ENCODE measurements around the gene BIK.
A peak's percentile ranks its signal among the peaks of the same experiment; 100 is the strongest.
"Not testable (repeated sequence)": the region's sequence is repeated elsewhere in the genome, so short reads cannot be mapped to it uniquely, and the experiment has no call there.

Gene BIK

GRCh38 chr22:43104950-43105349 is 5.6 kb upstream of the BIK start:
- DNase-seq = not testable (repeated sequence)

- no peak for DNase-seq
Observed at GRCh38 chr22:43106302-43106701, 4.2 kb upstream of the BIK start.

GRCh38 chr22:43109511-43109910 is 1.0 kb upstream of the BIK start:
- no peak for DNase-seq

GRCh38 chr22:43109921-43110443 is 568 bp upstream of the BIK start:
- no peak for DNase-seq

GRCh38 chr22:43110927-43111623 is 525 bp downstream of the BIK start:
- DNase-seq = peak; percentile 45 to 52

GRCh38 chr22:43113526-43114251 is 3.1 kb downstream of the BIK start:
- no peak for DNase-seq

- no peak for DNase-seq
Observed at GRCh38 chr22:43114958-43115357, 4.4 kb downstream of the BIK start.

- no peak for DNase-seq
Observed at GRCh38 chr22:43116932-43117331, 6.4 kb downstream of the BIK start.

GRCh38 chr22:43118024-43118849 is 7.7 kb downstream of the BIK start:
- DNase-seq = no peak

- DNase-seq = no peak
Observed at GRCh38 chr22:43118953-43119458, 8.5 kb downstream of the BIK start.

GRCh38 chr22:43126501-43127165 is 16.1 kb downstream of the BIK start:
- DNase-seq = no peak

GRCh38 chr22:43127166-43127908 is 16.8 kb downstream of the BIK start:
- DNase-seq = no peak

GRCh38 chr22:43128116-43128515 is 17.6 kb downstream of the BIK start:
- DNase-seq = no peak

- DNase-seq = no peak
Observed at GRCh38 chr22:43128928-43129424, 18.4 kb downstream of the BIK start.

GRCh38 chr22:43129426-43130425 is 19.2 kb downstream of the BIK start:
- no peak for DNase-seq

- DNase-seq = no peak
Observed at GRCh38 chr22:43131773-43132501, 21.4 kb downstream of the BIK start.

- no peak for DNase-seq
Observed at GRCh38 chr22:43133401-43133800, 22.9 kb downstream of the BIK start.

GRCh38 chr22:43134553-43134952 is 24.0 kb downstream of the BIK start:
- DNase-seq = no peak

GRCh38 chr22:43135565-43135964 is 25.0 kb downstream of the BIK start:
- DNase-seq = no peak

- peak; percentile 42 to 58 for DNase-seq
Observed at GRCh38 chr22:43136255-43136654, 25.7 kb downstream of the BIK start.
